Left ventricle myocardium inferior (tissue), 1 donor: Measurements from ENCODE around the gene SIRPB1. TPM values are rescaled to one million over a fixed set of nuclear protein-coding genes. Genes with fewer than 3 reads are reported as not detected.
"Not testable (repeated sequence)": the region's sequence is repeated elsewhere in the genome, so short reads cannot be mapped to it uniquely, and the experiment has no call there.

Source experiments
- DNase-seq: peaks from one replicate; pipeline ENCODE4 v3.0.0-alpha.2; 2020
- H3K27ac ChIP-seq: fragments of 200-600 bp; replicated peaks from 2 replicates; pipeline ENCODE4 v1.8.0; 2021
- H3K27me3 ChIP-seq: fragments of 200-600 bp; 2 replicates; pipeline ENCODE4 v1.8.0; 2021; ENCODE audit warnings: low read depth
- H3K36me3 ChIP-seq: fragments of 200-600 bp; 2 replicates; pipeline ENCODE4 v1.8.0; 2021
- H3K4me1 ChIP-seq: fragments of 200-600 bp; 2 replicates; pipeline ENCODE4 v1.8.0; 2021
- H3K4me3 ChIP-seq: fragments of 200-600 bp; 2 replicates; pipeline ENCODE4 v1.8.0; 2021; ENCODE audit warnings: mild to moderate bottlenecking, moderate library complexity
- H3K9me3 ChIP-seq: fragments of 200-600 bp; replicated peaks from 2 replicates; pipeline ENCODE4 v1.8.0; 2021
- CTCF ChIP-seq: fragments of 200-600 bp; IDR thresholded peaks from 2 replicates; pipeline ENCODE4 v1.8.0; 2021; ENCODE audit warnings: antibody characterized with exemption, mild to moderate bottlenecking, borderline replicate concordance
- intact Hi-C: fragments of 100-400 bp; cut with micrococcal nuclease; formaldehyde crosslinking; loops from one replicate; pipeline ENCODE4 v1.11.0; 2022
- total RNA-seq: library from RNA; stranded (reverse); fragmentation: NEBNext Ultra II Directional; extraction: Animal tissue kit (Norgen Biotek cat#: 25700); gene quantifications from one replicate; pipeline ENCODE4 v1.2.1, GENCODE V29; 2021
- donor health status: DM: no; HTN: yes; CAD: no; lungs with severe emphysema.

The SIRPB1 gene
- total RNA-seq, 1 donor from 2014 or later: 0.27 TPM

- H3K27me3 ChIP-seq: peaks cover 19% of the 10 kb centered on the region
- H3K36me3 ChIP-seq: no peaks in the 10 kb centered on the region
- H3K4me3 ChIP-seq: no peak overlapping the region
- intact Hi-C loops: no loop called here
- no peak for DNase-seq
- H3K27ac ChIP-seq: no peak overlapping the region
- no peaks in the 10 kb centered on the region for H3K4me1 ChIP-seq
- TF ChIP-seq CTCF: no peak
- peaks cover 18% of the 10 kb centered on the region for H3K9me3 ChIP-seq
Measured at GRCh38 chr20:1618954-1619540, 762 bp downstream of the SIRPB1 start.

GRCh38 chr20:1618479-1618878 lies 1.3 kb downstream of the SIRPB1 start:
- intact Hi-C loops: no loop called here
- H3K4me1 ChIP-seq: no peaks in the 10 kb centered on the region
- peaks cover 18% of the 10 kb centered on the region for H3K9me3 ChIP-seq
- H3K36me3 ChIP-seq: no peaks in the 10 kb centered on the region
- H3K27me3 ChIP-seq: peaks cover 15% of the 10 kb centered on the region
- TF ChIP-seq CTCF: no peak
- no peak overlapping the region for H3K4me3 ChIP-seq
- DNase-seq: no peak
- H3K27ac ChIP-seq: no peak overlapping the region

- Histone ChIP-seq H3K4me3 (no peak overlapping the region), H3K27ac (no peak overlapping the region), H3K27me3 (peaks cover 13% of the 10 kb centered on the region), H3K4me1 (no peaks in the 10 kb centered on the region), H3K9me3 (peaks cover 18% of the 10 kb centered on the region), H3K36me3 (no peaks in the 10 kb centered on the region)
- DNase-seq: no peak
- no peak for TF ChIP-seq CTCF
- intact Hi-C loops: no loop called here
Measured at GRCh38 chr20:1616858-1617434, 2.9 kb downstream of the SIRPB1 start.

- intact Hi-C loops, H3K4me3 ChIP-seq, H3K27me3 ChIP-seq, H3K27ac ChIP-seq, H3K4me1 ChIP-seq, H3K9me3 ChIP-seq, H3K36me3 ChIP-seq, DNase-seq: not testable (repeated sequence)
Measured at GRCh38 chr20:1610404-1610803, 9.4 kb downstream of the SIRPB1 start.

GRCh38 chr20:1608678-1609347 lies 11.0 kb downstream of the SIRPB1 start:
- H3K36me3 ChIP-seq, intact Hi-C loops, H3K9me3 ChIP-seq, H3K4me1 ChIP-seq, DNase-seq, H3K27me3 ChIP-seq, H3K27ac ChIP-seq, H3K4me3 ChIP-seq: not testable (repeated sequence)

GRCh38 chr20:1600736-1601135 lies 19.1 kb downstream of the SIRPB1 start:
- H3K9me3 ChIP-seq: no peaks in the 10 kb centered on the region
- TF ChIP-seq CTCF: no peak
- no peaks in the 10 kb centered on the region for H3K27me3 ChIP-seq
- no peak for DNase-seq
- H3K4me3 ChIP-seq: no peak overlapping the region
- no peaks in the 10 kb centered on the region for H3K36me3 ChIP-seq
- no peaks in the 10 kb centered on the region for H3K4me1 ChIP-seq
- intact Hi-C loops: no loop called here
- H3K27ac ChIP-seq: no peak overlapping the region
